HG03571 (cell line): ENCODE measurements around the gene SBK3.
"Not testable (repeated sequence)": the region's sequence is repeated elsewhere in the genome, so short reads cannot be mapped to it uniquely, and the experiment has no call there.

Experiments used
- ATAC-seq: cut with Tn5 transposase; IDR thresholded peaks from one replicate; pipeline ENCODE4 v1.9.1; 2021; ENCODE audit not compliant: unreplicated experiment

Gene SBK3

DNA sequence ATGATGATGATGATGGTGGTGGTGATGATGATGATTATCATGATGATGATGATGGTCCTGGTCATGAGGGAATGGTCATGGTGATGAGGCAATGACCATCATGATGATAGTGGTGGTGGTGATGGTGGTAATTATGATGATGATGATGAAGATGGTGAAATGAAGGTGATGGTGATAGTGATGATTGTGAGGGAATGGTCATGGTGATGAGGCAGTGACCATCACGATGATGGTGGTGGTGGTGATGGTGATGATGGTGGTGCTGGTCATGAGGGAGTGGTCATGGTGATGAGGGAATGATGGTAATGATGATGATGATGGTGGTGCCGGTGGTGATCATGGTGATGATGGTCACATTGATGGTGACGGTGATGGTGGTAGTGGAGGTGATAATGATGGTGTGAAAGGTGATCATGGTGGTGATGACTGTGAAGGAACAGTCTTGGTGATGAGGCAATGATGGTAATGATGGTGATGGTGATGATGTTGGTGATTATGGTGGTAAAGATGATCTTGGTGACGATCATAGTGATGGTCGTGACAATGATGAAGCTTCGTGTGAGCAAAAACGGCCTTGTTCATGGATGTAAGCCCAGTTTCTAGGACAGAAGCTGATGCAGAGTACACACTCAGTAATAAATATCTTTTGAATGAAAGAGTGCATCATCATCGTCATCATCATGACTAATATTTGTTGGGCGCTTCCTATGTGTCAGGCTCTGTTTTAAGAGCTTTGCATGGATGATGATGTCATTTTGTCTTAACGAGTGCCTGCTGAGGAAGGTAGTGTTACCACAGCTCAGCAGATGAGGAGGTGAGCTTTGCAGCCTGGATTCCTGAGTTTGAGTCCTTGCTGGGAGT is 25.7 kb downstream of the SBK3 start:
- no peak for ATAC-seq

DNA sequence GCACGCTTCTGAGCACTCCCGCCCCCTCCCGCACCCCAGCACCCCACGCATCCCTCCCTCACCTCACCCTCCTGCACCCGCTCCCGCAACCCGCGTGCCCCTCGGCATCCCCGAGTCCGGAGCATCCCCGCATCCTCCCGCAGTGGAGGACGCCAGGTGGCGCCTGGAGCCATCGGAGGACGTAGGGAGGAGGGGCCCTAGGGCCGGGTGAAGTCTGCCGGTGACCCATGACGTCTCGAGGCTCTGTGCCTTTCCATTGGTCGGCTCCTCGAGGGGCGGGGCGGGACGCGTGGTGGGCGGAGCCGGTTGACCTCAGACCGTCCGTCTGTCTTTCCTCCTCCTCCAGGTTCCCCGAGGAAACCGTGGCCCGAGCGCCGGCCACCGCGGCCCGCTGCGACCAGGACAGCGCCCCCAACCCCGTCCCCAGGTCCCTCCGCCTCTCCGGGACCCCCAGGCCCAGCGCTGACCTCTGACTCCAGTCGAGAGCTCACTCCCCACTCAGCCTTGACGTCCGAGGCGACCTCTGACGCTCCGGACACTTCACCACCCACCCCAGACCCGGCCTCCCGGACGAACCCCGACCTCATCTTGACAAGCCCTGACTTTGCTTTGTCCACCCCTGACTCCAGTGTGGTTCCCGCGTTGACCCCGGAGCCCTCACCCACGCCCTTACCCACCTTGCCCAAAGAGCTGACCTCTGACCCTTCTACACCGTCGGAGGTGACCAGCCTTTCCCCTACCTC is 28.3 kb downstream of the SBK3 start:
- ATAC-seq, result peak; percentile 94

DNA sequence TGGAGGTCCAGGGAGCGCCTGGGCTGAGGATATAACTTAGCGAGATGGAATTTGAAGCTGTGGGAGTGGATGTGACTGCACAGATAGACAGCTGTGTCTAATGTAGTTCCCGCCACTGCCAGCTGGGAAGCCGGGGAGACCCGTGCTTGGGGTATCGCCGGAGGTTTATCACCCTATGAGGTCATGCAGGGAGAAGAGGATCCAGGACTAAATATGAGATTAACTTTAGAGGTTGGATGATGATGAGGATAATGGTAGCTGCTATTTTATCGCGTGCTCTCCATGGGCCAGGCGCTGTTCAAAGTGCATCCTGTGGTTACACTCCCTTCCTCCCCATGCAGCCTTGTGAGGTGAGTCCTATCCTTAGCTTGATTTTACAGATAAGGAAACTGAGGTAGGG is 37.2 kb downstream of the SBK3 start:
- ATAC-seq, result no peak

- ATAC-seq, result no peak
These were observed 40.4 kb downstream of the SBK3 start for GRCh38 chr19:55504981-55505380.

- ATAC-seq, result no peak
These were observed 41.1 kb downstream of the SBK3 start for GRCh38 chr19:55504252-55504603.

- ATAC-seq, result peak; percentile 76
These were observed 41.7 kb downstream of the SBK3 start for GRCh38 chr19:55503502-55504251.

DNA sequence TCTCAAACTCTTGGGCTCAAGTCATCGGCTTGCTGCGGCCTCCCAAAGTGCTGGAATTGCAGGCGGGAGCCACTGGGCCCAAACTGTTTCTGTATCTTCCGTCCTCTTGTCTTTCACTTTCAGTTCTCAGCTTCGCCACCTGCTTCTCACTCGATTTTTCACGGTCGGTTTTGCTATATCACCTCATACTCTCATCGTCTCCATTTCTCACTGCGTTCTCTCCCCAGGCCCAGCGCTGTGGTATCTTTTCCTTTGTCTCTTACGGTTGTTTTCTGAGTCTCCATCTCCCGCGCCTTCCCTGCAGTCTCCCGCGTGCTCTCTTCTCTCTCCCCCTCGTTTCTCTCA is 42.2 kb downstream of the SBK3 start:
- no peak for ATAC-seq

DNA sequence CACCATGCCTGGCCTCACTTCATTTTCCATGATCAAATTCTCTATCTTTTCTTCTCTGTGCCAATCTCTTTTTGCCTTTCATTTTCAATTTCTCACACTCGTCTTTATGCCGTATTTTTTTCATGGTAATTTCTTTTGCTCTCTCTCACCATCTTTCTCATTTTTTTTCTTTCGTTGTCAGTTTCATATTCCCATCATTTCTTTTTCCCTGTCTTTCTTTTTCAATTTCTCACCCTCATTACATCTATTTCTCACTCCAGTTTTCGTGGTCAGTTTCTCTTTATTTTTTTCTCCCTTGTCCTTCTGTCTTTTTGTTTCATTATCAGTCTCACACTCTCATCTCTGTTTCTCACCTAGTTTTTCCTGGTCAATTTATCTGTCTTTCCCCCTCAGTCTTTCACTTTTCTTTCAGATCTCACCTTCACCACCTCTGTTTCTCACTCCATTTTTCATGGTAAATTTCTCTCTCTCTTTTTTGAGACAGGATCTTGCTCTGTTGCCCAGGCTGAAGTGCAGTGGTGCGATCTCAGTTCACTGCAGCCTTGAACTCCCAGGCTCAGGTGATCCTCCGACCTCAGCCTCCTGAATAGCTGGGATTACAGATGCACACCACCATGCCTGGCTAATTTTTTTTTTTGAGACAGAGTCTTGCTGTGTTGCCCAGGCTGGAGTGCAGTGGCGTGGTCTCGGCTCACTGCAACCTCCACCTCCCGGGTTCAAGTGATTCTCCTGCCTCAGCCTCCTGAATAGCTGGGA is 43.0 kb downstream of the SBK3 start:
- no peak for ATAC-seq

GRCh38 chr19:55500368-55500952 is 44.9 kb downstream of the SBK3 start:
- ATAC-seq, result no peak

- no peak for ATAC-seq
These were observed 47.0 kb downstream of the SBK3 start for GRCh38 chr19:55498246-55498840.

DNA sequence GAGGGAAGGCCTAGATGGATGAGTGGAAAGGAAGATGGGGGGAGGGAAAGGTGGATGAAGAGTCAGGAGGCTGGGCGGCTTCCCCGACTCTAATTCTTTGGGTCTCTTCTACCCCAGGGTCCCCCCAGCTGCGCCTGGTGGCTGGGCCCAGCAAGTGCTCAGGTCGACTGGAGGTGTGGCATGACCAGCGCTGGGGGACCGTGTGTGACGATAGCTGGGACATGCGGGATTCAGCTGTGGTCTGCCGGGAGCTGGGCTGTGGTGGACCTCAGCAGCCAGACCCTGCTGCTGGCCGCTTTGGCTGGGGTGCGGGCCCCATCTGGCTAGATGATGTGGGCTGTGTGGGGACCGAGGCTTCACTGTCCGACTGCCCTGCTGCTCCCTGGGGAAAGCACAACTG is 47.6 kb downstream of the SBK3 start:
- ATAC-seq, result no peak

- not testable (repeated sequence) for ATAC-seq
These were observed 48.5 kb downstream of the SBK3 start for GRCh38 chr19:55496820-55497219.

- ATAC-seq, result no peak
These were observed 49.5 kb downstream of the SBK3 start for GRCh38 chr19:55495646-55496349.

- ATAC-seq, result no peak
These were observed 51.1 kb downstream of the SBK3 start for GRCh38 chr19:55494172-55494761.

- no peak for ATAC-seq
These were observed 51.6 kb downstream of the SBK3 start for GRCh38 chr19:55493645-55494171.

DNA sequence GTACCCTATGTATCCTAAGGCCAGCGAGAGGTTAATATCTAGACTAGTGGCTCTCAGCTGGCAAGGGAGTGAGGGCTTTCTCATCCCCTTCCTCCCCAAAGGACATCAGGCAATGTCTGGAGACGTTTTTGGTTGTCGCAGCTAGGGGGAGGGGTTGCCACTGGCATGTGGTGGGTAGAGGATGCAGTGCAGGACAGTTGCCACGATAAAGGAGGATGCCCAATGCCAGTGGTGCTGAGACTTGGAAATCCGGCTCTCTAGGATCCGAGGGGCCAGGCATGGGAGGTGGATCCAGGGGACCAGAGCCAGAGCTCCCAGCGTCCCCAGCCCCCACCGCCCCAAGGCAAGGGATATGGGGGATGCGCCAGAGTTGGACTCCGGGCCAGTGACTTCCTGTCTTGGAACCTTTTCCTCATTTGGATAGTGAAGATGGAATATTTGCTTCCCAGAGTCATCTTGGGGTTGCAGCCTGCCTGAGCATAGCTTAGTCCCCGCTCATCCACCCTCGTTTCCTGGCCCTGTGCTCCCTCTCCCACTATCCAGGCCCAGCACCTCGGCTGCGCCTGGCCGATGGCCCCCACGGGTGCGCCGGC is 52.2 kb downstream of the SBK3 start:
- no peak for ATAC-seq

DNA sequence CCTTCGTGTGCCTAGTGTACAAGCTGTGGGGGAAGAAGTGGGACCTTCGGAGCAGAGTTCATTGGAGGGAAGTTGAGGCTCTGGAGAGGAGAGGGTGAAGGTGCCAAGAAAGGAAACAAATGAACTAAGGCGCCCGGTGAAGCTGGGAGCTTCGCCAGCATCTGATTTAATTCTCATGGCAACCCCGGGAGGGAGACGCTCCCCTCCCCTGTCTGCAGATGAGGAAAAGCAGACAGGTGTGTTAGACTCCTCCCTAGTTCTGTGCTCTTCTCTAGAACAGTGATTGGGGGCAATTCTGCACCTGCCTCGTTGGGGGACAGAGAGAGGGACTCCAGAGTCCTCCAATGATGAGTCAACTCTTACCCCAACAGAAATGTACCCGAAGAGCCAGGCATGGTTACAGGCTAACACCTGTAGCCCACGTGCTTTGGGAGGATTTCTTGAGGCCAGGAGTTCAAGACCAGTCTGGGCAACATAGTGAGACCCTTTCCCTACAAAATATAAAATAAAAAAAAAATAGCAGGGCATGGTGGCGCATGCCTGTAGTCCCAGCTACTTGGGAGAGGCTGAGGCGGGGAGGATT is 52.9 kb downstream of the SBK3 start:
- ATAC-seq, result no peak
